Renal cortex interstitium (tissue), 15 donors: ENCODE measurements around the gene SIK3. TPM values are rescaled to one million over a fixed set of nuclear protein-coding genes. Genes with fewer than 3 reads are reported as not detected.
"Not testable (repeated sequence)": the region's sequence is repeated elsewhere in the genome, so short reads cannot be mapped to it uniquely, and the experiment has no call there.

Experiments
- DNase-seq, 11 donors: peaks; one replicate each; pipeline ENCODE4 v3.0.0-alpha.2; 2013; ENCODE audit warnings: low read depth in 9 of 11, low spot score in 4 of 11; ENCODE audit errors: extremely low read depth in 1 of 11
- long read RNA-seq, 16 experiments: transcript quantifications; one replicate each; lab custom pipeline, GENCODE V29; 2026
- polyA plus RNA-seq, 3 donors: library from polyadenylated mRNA; unstranded; fragments of 120-200 nt; gene quantifications; one replicate each; pipeline ENCODE4 v1.2.1, GENCODE V29; 2013; ENCODE audit not compliant: insufficient read length in 3 of 3

SIK3 gene
- 10 to 100 TPM; 34.7 to 48.6 (median 36.1) TPM for polyA plus RNA-seq
- long read RNA-seq, donor 1, partial matches to known transcripts = 0 of 1 reads
- long read RNA-seq, donor 1, other reads (novel, unspliced or antisense) = 0 of 1 reads
- long read RNA-seq, donor 2 = 0 reads
- long read RNA-seq, donor 3 = 0 reads
- long read RNA-seq, donor 4, partial matches to known transcripts = 0 of 1 reads
- long read RNA-seq, donor 4, other reads (novel, unspliced or antisense) = 0 of 1 reads
- long read RNA-seq, donor 5 = 0 reads
- long read RNA-seq, donor 6, partial matches to known transcripts = 5 of 5 reads
- long read RNA-seq, donor 6, other reads (novel, unspliced or antisense) = 0 of 5 reads
- long read RNA-seq, donor 7 = 0 reads
- long read RNA-seq, donor 8, partial matches to known transcripts = 5 of 5 reads
- long read RNA-seq, donor 8, other reads (novel, unspliced or antisense) = 0 of 5 reads
- long read RNA-seq, donor 9 = 0 reads
- long read RNA-seq, donor 10 = 0 reads
- long read RNA-seq, donor 11 = 0 reads
- long read RNA-seq, donor 12 = 0 reads
- long read RNA-seq, donor 13 = 0 reads
- long read RNA-seq, donor 14 = 0 reads
- long read RNA-seq, donor 15 = 0 reads
- long read RNA-seq, donor 16, partial matches to known transcripts = 5 of 6 reads
- long read RNA-seq, donor 16, other reads (novel, unspliced or antisense) = 0 of 6 reads

- peak; percentile 72 to 92 (median 87) for DNase-seq
Observed at GRCh38 chr11:117098269-117099232, at the start of gene SIK3. SIK3 (minus strand) TSS chr11:117098428; CDS start chr11:117098415, 13 bp downstream.

- no peak for DNase-seq
Observed at GRCh38 chr11:117146521-117146920, 48.3 kb upstream of the SIK3 start.

DNA sequence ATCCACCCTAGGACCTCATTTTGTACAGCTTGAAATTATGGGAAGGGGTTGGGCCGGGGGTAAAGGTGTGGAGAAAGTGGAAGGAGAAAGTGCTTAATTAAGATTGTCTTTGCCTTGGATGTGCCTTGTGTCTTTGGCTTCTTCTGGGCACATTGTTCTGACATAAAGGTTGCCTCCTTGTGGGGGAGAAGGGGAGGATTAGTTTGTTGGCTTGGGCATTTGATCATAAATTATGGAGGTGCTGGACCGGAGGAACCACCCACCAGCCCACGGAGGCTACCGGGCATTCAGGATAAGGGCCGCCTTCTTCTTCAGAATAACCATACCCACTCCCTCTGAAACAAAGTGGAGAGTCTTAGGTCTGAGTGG, 47.1 kb upstream of the SIK3 start:
- DNase-seq = peak in 10 of 11 donors; percentile 17 to 61 (median 44)

- DNase-seq = peak in 7 of 11 donors; percentile 13 to 35 (median 27)
Observed at GRCh38 chr11:117144477-117145392, 46.5 kb upstream of the SIK3 start.

DNA sequence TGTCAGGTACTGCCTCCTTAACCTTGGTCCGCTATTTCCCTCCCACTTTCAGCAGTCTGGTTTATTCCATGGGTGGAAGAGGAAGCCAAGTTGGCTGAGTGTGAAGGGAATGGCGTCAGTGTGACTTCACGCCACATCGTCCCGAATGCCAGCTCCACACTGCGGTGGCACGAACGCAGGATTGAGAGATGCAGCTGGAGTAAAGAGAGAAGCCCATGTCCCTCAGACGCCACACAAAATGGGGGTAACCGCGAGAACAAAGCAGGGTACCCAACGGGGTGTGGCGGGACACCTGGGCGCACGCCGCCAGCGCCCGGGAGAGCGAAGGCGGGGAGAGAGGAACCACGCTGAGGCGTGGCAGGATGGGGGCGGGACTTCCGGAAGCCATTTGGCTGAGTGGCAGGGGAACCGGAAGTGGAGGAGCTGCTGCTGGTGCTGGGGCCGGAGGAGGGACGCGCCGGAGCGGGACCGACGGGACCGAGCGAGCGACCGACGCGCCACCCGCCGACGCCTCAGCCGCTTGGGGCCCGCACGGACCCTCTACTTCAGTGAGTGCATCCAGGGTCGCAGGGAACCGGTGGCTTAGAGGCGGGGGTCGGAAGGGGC, 45.7 kb upstream of the SIK3 start, which contains the start of gene PAFAH1B2:
Gene PAFAH1B2 (plus strand): TSS at position 417 of the 606 bp plus-strand sequence. CDS start 8,161 bp downstream, outside the sequence.
- peak; percentile 86 to 95 (median 92) for DNase-seq

GRCh38 chr11:117143390-117143789, 45.2 kb upstream of the SIK3 start:
- DNase-seq = peak in 7 of 11 donors; percentile 6 to 44 (median 29)

DNA sequence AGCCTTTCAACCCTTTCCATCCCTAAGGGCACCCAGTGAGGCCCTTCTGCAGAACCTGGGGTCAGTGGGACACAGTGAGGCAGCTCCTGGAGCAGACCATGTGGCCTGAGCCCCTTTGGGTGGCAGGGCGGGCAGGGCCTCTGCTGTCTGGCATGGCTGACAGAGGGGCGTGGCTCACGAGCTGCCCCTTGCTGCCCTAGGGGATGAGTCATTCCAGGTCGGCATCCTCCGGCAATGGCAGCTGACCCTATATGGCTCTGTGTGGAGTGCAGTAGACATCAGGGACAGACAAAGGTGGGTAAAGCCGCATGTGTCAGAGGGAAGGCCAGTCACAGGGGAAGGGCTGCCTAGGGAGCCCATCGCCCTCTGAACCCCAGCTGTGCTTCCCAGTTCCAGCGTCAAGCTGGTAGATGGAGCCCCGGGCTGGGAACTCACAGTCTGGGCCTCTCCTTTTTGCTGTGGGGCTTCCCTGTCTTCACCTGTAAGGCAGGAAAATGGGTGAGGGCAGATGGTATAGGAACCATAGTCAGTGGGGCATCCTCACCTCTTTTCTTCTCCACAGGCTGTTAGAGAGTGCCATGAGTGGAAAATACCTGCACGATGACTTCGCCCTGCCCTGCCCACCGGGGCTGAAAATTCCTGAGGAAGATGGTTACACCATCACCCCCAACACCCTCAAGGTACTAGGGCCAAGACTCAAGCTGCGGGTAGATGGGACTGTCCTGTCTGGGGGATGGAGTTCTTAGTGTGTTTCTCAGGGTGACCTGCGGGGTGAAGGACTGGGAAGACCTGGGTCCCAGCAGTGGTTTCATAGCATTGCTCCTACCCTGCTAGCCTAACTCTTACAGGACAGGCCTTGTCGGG, 39.2 kb upstream of the SIK3 start:
- DNase-seq = not testable (repeated sequence)

DNA sequence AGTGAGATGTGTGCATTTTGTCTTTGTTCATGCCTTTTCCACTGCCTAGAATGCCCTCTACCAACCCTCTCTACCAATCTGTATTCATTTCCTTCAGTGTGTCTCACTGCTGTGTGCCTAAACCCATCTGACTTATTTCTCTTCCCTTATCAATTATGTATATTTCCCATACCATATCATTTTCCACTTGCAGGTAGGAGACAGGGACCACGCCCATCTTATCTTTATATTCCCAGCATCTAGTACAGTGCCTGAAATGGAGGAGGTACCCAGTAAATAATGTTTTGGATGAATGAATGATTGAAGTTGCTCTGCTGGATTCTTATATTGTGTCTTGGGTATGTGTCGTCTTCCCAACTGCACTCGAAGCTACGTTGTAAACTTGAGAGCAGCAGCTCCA, 36.8 kb upstream of the SIK3 start:
- DNase-seq = not testable (repeated sequence)

DNA sequence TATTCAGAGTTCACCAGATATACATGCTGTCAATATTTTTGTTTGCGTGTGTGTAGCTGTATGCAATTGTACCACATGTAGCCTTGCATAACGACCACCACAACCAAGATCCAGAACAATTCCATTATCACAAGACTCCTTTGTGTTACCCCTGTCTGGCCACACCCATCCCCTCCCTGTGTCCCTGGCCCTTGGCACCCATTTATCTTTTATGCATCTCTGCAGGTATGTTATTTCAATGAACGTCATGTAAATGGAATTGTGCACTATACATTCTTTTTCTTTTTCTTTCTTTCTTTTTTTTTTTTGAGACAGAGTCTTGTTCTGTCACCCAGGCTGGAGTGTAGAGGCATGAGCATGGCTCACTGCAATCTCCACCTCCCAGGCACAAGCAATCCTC, 36.2 kb upstream of the SIK3 start:
- no peak for DNase-seq

DNA sequence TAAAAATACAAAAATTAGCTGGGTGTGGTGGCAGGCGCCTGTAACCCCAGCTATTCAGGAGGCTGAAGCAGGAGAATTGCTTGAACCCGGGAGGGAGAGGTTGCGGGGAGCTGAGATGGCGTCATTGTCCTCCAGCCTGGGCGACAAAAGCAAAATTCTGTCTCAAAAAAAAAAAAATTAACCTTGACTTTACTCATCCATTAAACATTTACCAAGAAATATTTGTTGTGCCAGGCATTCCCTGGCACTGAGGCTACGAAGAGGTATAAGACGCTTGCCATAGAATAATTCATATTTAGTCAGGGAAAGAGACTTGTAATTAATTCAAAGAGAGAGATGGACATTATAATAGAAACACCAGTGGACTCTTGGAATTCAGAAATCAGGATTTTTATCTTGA, 32.7 kb upstream of the SIK3 start:
- no peak for DNase-seq

- DNase-seq = not testable (repeated sequence)
Observed at GRCh38 chr11:117130396-117130795, 32.2 kb upstream of the SIK3 start.

DNA sequence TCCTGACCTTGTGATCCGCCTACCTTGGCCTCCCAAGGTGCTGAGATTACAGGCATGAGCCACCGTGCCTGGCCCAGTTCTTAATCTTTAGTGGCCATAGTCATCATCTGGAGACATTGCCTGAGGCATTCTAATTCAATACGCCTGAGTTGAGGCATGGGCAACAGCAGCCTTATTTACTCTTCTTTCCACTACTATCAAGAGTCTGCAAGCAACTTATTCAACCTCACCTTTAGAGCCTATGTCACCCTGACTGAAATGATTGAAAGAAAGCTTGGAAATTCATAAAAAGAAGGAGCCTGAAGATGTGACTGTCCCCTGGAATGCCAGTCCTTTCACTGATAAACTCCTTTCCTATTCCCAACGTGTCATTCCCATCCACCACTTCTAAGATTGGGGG, 30.1 kb upstream of the SIK3 start:
- no peak for DNase-seq

GRCh38 chr11:117127171-117127901, 29.1 kb upstream of the SIK3 start:
- no peak for DNase-seq

- DNase-seq = no peak
Observed at GRCh38 chr11:117126223-117126965, 28.2 kb upstream of the SIK3 start.

- DNase-seq = no peak
Observed at GRCh38 chr11:117122556-117122955, 24.3 kb upstream of the SIK3 start.
